Measurements from ENCODE around the gene RPP25L. TPM values are rescaled to one million over a fixed set of nuclear protein-coding genes. Genes with fewer than 3 reads are reported as not detected.

Gene RPP25L
- polyA plus RNA-seq, 1 donor, result 20.3 TPM

DNA sequence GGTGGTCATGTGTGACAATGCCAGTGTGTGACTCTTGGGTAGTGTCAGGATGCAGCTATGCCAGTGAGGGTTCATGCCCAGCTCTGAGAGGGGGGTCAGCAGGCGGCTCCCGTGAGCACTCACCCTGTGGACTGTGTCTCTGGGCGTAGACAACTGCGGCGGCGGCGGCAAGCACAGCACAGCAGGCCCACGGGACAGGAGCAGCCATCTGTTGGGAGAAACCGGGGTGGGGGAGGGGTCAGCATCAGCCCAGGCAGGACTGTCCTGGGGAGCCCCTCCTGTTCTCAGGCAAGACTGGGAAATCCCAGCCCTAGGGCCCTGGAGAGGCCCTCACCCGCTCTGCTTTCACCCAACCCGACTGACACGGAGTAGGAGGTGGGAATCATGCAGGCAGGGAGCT is 43.1 kb downstream of the RPP25L start:
- DNase-seq (ENCODE audit: low read depth), result no peak

DNA sequence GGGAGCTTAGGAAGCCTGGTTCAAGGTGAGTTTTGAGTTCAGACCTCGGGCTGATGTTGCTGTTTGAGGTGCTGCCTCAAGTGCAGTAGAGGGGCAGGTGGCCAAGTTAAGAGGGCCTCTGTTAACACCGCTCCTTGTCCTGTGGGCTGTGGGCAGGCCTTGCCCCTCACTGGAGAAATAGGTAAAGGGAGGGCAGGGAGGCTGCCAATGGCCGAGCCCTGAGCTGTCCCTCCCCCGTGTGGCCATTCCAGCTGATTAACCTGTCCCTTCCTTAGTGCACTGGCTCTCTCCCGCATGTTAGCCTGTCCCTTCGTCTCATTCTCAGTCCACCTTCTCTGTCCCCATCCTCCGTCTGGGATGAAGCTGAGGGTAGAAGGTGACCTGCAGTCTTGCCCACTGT is 43.8 kb downstream of the RPP25L start:
- no peak for DNase-seq (ENCODE audit: low read depth)

DNA sequence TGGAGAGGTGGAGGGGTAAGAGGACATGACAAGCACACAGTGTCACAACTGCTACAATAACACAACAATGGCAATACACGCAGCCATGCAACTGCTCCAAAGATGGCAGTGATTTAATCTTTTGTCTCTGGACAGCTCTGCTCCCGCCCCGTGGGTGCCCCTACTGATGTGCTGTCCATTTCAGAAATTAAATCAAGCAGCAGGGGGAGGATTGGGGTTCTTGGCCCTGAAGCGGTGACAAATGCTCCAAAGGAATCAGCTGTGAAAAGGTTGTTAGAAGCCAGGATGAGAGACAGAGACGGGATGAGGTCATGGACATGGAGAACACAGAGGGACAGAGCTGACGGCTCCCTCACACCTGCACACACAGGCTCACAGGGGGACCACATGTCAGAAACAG is 44.9 kb downstream of the RPP25L start:
- no peak for DNase-seq (ENCODE audit: low read depth)

DNA sequence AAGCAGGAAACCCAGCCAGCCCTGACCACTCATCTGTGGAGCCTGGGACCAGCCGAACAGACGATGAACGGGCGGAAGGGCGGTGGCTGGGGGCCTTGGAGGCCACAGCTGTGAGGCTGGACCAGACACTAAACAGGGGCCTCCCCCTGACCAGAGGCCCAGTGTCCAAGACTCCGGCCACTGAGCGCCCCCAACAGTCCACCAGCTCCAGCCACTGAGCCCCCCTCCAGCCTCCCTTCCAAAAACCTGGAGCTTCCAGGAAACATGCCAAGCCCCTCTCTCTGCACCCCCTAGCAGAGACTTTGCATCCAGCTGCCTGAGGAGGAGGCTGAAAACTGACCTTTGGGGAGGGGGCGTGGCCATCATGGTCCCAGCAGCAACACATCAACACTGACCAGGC is 45.6 kb downstream of the RPP25L start:
- DNase-seq (ENCODE audit: low read depth), result no peak

DNA sequence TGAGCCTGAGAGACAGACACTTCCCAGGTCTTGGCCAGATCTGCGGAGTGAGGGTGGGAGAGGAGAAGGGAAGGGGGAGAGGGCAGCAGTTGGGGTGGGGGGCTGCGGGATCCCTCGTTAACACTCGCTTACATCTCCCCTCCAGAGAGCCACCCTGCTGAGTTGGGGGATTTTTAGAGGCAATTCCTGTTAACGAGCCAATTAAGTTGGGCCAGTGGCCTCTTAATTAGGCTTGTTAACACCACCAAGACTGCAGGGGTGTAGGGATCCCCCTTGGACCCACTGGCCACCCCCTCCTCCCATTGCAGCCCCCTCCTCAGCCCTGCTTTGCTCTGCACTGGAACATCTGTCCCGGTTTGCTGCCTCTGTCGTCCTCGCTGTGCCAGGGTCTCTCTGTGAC is 46.0 kb downstream of the RPP25L start:
- no peak for DNase-seq (ENCODE audit: low read depth)

DNA sequence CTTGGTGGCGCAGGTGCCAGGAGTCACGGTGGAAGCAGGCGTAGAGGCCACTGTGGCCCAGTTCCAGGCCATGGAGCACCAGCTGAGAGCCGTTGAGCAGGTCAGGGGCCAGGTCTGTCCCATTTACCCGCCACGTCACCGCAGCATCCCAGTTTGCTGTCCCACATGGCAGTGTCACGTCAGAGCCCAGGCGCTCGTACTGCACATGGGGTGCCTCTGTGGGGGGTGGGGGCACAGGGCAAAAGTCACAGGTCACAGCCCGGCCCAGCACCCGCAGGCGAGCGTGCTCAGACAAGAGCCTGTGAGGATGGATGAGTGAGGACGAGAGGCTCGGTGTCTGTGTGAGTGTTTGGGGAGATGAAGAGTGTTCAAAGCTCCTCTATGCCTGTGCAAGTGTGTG is 47.3 kb downstream of the RPP25L start:
- no peak for DNase-seq (ENCODE audit: low read depth)

DNA sequence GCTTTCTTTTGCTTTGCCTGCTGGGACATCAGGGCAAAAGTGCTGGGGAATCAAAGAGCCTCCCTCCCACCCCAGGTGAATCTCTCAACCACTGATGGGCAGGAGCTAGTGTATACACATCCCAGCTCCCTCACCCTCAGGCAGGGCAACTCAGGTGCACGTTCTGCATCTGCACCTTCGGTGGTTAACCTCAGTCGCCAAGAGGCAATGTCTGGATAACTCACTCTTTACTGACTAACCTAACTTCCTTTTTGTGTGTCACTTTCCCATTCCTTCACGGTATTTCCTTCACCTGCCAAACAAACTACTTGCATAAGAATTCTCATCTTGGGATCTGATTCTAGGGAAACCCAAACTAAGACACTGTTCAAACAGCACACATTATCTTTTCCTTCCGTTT is 48.6 kb downstream of the RPP25L start:
- no peak for DNase-seq (ENCODE audit: low read depth)

DNA sequence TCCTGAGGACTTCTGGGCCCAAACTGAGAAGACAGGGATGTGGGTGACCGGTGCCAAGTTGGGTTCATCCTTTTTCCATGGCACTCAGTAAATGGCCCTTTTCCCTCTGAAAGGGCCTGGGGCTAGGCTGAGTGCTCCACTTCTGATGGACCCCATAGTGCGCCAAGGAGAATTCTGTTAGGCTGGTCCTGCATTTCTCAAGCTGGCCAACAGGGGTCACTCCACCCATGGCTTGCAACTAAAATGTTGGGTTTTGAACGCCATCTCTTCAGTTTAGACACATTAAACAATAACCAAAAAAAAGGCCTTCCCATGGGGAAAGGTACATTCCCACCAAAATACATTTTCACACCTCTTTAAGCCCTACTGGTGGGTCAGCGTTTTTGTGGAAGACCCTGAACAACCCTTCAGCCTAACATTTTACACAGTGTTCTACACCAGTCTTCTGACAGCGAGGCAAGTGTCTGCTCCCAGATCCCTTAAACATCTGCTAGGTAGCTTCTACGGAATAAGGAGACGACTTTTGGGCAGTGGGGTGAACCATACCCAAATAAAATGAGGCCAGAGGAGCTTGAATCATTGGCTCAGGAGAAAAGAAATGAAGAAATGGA is 49.7 kb downstream of the RPP25L start:
- no peak for DNase-seq (ENCODE audit: low read depth)

DNA sequence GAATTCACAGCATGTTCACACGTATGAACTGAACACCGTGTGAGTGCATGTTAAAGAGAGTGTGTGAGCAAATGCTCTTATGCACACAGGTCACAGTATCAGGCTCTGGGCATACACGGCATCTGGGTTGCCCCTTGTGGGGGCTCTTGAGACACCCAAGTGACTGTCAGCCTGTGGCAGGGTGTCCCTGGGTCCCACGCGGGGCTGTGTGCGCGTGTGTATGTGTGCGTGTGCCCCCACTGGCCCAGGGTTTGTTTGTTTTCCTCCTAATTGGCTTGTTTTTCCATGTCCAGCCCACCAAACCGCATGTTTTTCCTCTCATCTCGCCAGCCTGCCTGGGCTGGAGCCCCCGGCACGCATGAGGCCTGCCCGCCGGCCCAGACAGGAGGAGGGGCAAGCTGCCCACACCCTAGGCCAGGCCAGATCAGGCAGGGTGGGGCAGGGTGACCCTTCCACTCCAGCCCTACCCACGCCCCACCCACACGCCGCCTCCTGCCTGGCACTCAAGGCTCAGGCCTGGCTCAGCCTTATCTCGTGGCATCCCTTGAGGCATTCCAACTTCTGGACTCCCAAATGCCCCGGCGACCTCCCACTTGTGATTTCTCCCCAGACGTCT is 51.2 kb downstream of the RPP25L start:
- no peak for DNase-seq (ENCODE audit: low read depth)

Other genes with a start within 250 kb of the RPP25L start
- 16.3 TPM for gene MYORG, start 235.2 kb downstream of the RPP25L start, polyA plus RNA-seq (ENCODE audit: insufficient read length)
- 11.7 TPM for gene FAM219A, start 153.5 kb downstream of the RPP25L start, polyA plus RNA-seq (ENCODE audit: insufficient read length)
- gene DNAI1, start 153.3 kb downstream of the RPP25L start, polyA plus RNA-seq (ENCODE audit: insufficient read length), result 0.24 TPM
- gene ENHO, start 89.1 kb downstream of the RPP25L start, polyA plus RNA-seq (ENCODE audit: insufficient read length), result 3.4 TPM
- gene CNTFR, start 22.4 kb downstream of the RPP25L start, polyA plus RNA-seq (ENCODE audit: insufficient read length), result 44.9 TPM
- gene DCTN3, start 8.4 kb upstream of the RPP25L start, polyA plus RNA-seq (ENCODE audit: insufficient read length), result 62.5 TPM
- not detected for gene ARID3C, start 17.0 kb upstream of the RPP25L start, polyA plus RNA-seq (ENCODE audit: insufficient read length)
- 47.3 TPM for gene SIGMAR1, start 25.7 kb upstream of the RPP25L start, polyA plus RNA-seq (ENCODE audit: insufficient read length)
- 38.4 TPM for gene GALT, start 34.6 kb upstream of the RPP25L start, polyA plus RNA-seq (ENCODE audit: insufficient read length)
- 105 TPM for gene IL11RA, start 40.1 kb upstream of the RPP25L start, polyA plus RNA-seq (ENCODE audit: insufficient read length)
- 0.51 TPM for gene CCL27, start 50.6 kb upstream of the RPP25L start, polyA plus RNA-seq (ENCODE audit: insufficient read length)
- gene CCL19, start 79.2 kb upstream of the RPP25L start, polyA plus RNA-seq (ENCODE audit: insufficient read length), result not detected
- 9.2 TPM for gene CCL21, start 98.0 kb upstream of the RPP25L start, polyA plus RNA-seq (ENCODE audit: insufficient read length)

All from forelimb muscle (tissue), 1 donor.